Measurements from ENCODE around the gene SLC1A4.
"Not testable (repeated sequence)": the region's sequence is repeated elsewhere in the genome, so short reads cannot be mapped to it uniquely, and the experiment has no call there.

SLC1A4 gene

GRCh38 chr2:65015731-65016130 is 26.5 kb downstream of the SLC1A4 start:
- DNase-seq (ENCODE audit: low spot score in 2 of 2) (no peak), ATAC-seq (replicated peaks; ENCODE audit: extremely low read depth, poor library complexity, severe bottlenecking) (no peak)
- Mint-ChIP-seq H3K4me1 (no peaks in the 10 kb centered on the region), H3K27ac (ENCODE audit: low read depth) (no peak overlapping the region), H3K4me3 (no peak overlapping the region), H3K9me3 (no peaks in the 10 kb centered on the region), H3K36me3 (ENCODE audit: insufficient read depth) (peaks cover 6% of the 10 kb centered on the region), H3K27me3 (no peaks in the 10 kb centered on the region)

- DNase-seq (ENCODE audit: low spot score in 2 of 2) (no peak), ATAC-seq (replicated peaks; ENCODE audit: extremely low read depth, poor library complexity, severe bottlenecking) (no peak)
- Mint-ChIP-seq H3K4me3 (no peak overlapping the region), H3K27ac (ENCODE audit: low read depth) (peak overlapping the region; percentile 61), H3K4me1 (no peaks in the 10 kb centered on the region), H3K9me3 (no peaks in the 10 kb centered on the region), H3K27me3 (no peaks in the 10 kb centered on the region), H3K36me3 (ENCODE audit: insufficient read depth) (peaks cover 6% of the 10 kb centered on the region)
Measured at GRCh38 chr2:65016789-65017188, 27.6 kb downstream of the SLC1A4 start.

GRCh38 chr2:65017335-65017734 is 28.1 kb downstream of the SLC1A4 start:
- no peak overlapping the region for H3K27ac Mint-ChIP-seq (ENCODE audit: low read depth)
- H3K36me3 Mint-ChIP-seq (ENCODE audit: insufficient read depth), result peaks cover 6% of the 10 kb centered on the region
- no peaks in the 10 kb centered on the region for H3K4me1 Mint-ChIP-seq
- H3K9me3 Mint-ChIP-seq, result no peaks in the 10 kb centered on the region
- H3K4me3 Mint-ChIP-seq, result no peak overlapping the region
- no peak for DNase-seq (ENCODE audit: low spot score in 2 of 2)
- peak; percentile 14 for ATAC-seq (replicated peaks; ENCODE audit: extremely low read depth, poor library complexity, severe bottlenecking)
- H3K27me3 Mint-ChIP-seq, result no peaks in the 10 kb centered on the region

GRCh38 chr2:65018141-65018582 is 29.0 kb downstream of the SLC1A4 start:
- Mint-ChIP-seq H3K4me3 (no peak overlapping the region), H3K4me1 (no peaks in the 10 kb centered on the region), H3K9me3 (no peaks in the 10 kb centered on the region), H3K27ac (ENCODE audit: low read depth) (no peak overlapping the region), H3K36me3 (ENCODE audit: insufficient read depth) (peaks cover 6% of the 10 kb centered on the region), H3K27me3 (no peaks in the 10 kb centered on the region)
- ATAC-seq (replicated peaks; ENCODE audit: extremely low read depth, poor library complexity, severe bottlenecking) (no peak), DNase-seq (ENCODE audit: low spot score in 2 of 2) (no peak)

- DNase-seq (ENCODE audit: low spot score in 2 of 2) (no peak), ATAC-seq (replicated peaks; ENCODE audit: extremely low read depth, poor library complexity, severe bottlenecking) (no peak)
- H3K27ac Mint-ChIP-seq (ENCODE audit: low read depth), result no peak overlapping the region
- H3K9me3 Mint-ChIP-seq, result no peaks in the 10 kb centered on the region
- H3K27me3 Mint-ChIP-seq, result no peaks in the 10 kb centered on the region
- H3K4me3 Mint-ChIP-seq, result no peak overlapping the region
- H3K36me3 Mint-ChIP-seq (ENCODE audit: insufficient read depth), result peaks cover 4% of the 10 kb centered on the region
- no peaks in the 10 kb centered on the region for H3K4me1 Mint-ChIP-seq
Measured at GRCh38 chr2:65019010-65019409, 29.8 kb downstream of the SLC1A4 start.

- ATAC-seq (replicated peaks; ENCODE audit: extremely low read depth, poor library complexity, severe bottlenecking) (no peak), DNase-seq (ENCODE audit: low spot score in 2 of 2) (no peak)
- no peak overlapping the region for H3K4me3 Mint-ChIP-seq
- no peaks in the 10 kb centered on the region for H3K27me3 Mint-ChIP-seq
- H3K36me3 Mint-ChIP-seq (ENCODE audit: insufficient read depth), result peaks cover 4% of the 10 kb centered on the region
- no peaks in the 10 kb centered on the region for H3K9me3 Mint-ChIP-seq
- peak overlapping the region; percentile 59 for H3K27ac Mint-ChIP-seq (ENCODE audit: low read depth)
- no peaks in the 10 kb centered on the region for H3K4me1 Mint-ChIP-seq
Measured at GRCh38 chr2:65019675-65020195, 30.5 kb downstream of the SLC1A4 start.

GRCh38 chr2:65020251-65020650 is 31.1 kb downstream of the SLC1A4 start:
- not testable (repeated sequence) for H3K36me3 Mint-ChIP-seq (ENCODE audit: insufficient read depth); ATAC-seq (replicated peaks; ENCODE audit: extremely low read depth, poor library complexity, severe bottlenecking)
- H3K27ac Mint-ChIP-seq (ENCODE audit: low read depth), result peak overlapping the region; percentile 59

GRCh38 chr2:65020943-65021528 is 31.8 kb downstream of the SLC1A4 start:
- no peak overlapping the region for H3K4me3 Mint-ChIP-seq
- ATAC-seq (replicated peaks; ENCODE audit: extremely low read depth, poor library complexity, severe bottlenecking) (no peak), DNase-seq (ENCODE audit: low spot score in 2 of 2) (no peak)
- H3K36me3 Mint-ChIP-seq (ENCODE audit: insufficient read depth), result peaks cover 4% of the 10 kb centered on the region
- no peaks in the 10 kb centered on the region for H3K4me1 Mint-ChIP-seq
- no peaks in the 10 kb centered on the region for H3K27me3 Mint-ChIP-seq
- H3K9me3 Mint-ChIP-seq, result no peaks in the 10 kb centered on the region
- H3K27ac Mint-ChIP-seq (ENCODE audit: low read depth), result peak overlapping the region; percentile 44

More at GRCh38 chr2:65020251-65020650, 31.1 kb downstream of the SLC1A4 start:
- H3K27me3 Mint-ChIP-seq; H3K4me1 Mint-ChIP-seq; H3K9me3 Mint-ChIP-seq; H3K4me3 Mint-ChIP-seq; DNase-seq (ENCODE audit: low spot score in 2 of 2): not testable (repeated sequence)

GRCh38 chr2:65021709-65022108 is 32.5 kb downstream of the SLC1A4 start:
- Mint-ChIP-seq H3K27me3 (no peaks in the 10 kb centered on the region), H3K4me3 (no peak overlapping the region), H3K9me3 (no peaks in the 10 kb centered on the region), H3K27ac (ENCODE audit: low read depth) (peak overlapping the region; percentile 44), H3K4me1 (no peaks in the 10 kb centered on the region), H3K36me3 (ENCODE audit: insufficient read depth) (peaks cover 4% of the 10 kb centered on the region)
- ATAC-seq (replicated peaks; ENCODE audit: extremely low read depth, poor library complexity, severe bottlenecking), result no peak
- no peak for DNase-seq (ENCODE audit: low spot score in 2 of 2)

GRCh38 chr2:65022189-65022588 is 33.0 kb downstream of the SLC1A4 start:
- ATAC-seq (replicated peaks; ENCODE audit: extremely low read depth, poor library complexity, severe bottlenecking), result no peak
- Mint-ChIP-seq H3K36me3 (ENCODE audit: insufficient read depth) (peaks cover 4% of the 10 kb centered on the region), H3K27me3 (no peaks in the 10 kb centered on the region), H3K4me3 (no peak overlapping the region), H3K9me3 (no peaks in the 10 kb centered on the region), H3K27ac (ENCODE audit: low read depth) (no peak overlapping the region), H3K4me1 (no peaks in the 10 kb centered on the region)
- no peak for DNase-seq (ENCODE audit: low spot score in 2 of 2)

- Mint-ChIP-seq H3K36me3 (ENCODE audit: insufficient read depth) (peaks cover 2% of the 10 kb centered on the region), H3K27ac (ENCODE audit: low read depth) (no peak overlapping the region), H3K9me3 (no peaks in the 10 kb centered on the region), H3K4me3 (no peak overlapping the region), H3K4me1 (no peaks in the 10 kb centered on the region), H3K27me3 (no peaks in the 10 kb centered on the region)
- no peak for ATAC-seq (replicated peaks; ENCODE audit: extremely low read depth, poor library complexity, severe bottlenecking)
- DNase-seq (ENCODE audit: low spot score in 2 of 2), result no peak
Measured at GRCh38 chr2:65023742-65024141, 34.5 kb downstream of the SLC1A4 start.

- H3K4me3 Mint-ChIP-seq, result no peak overlapping the region
- no peaks in the 10 kb centered on the region for H3K4me1 Mint-ChIP-seq
- ATAC-seq (replicated peaks; ENCODE audit: extremely low read depth, poor library complexity, severe bottlenecking), result no peak
- H3K27ac Mint-ChIP-seq (ENCODE audit: low read depth), result no peak overlapping the region
- H3K27me3 Mint-ChIP-seq, result no peaks in the 10 kb centered on the region
- H3K9me3 Mint-ChIP-seq, result no peaks in the 10 kb centered on the region
- DNase-seq (ENCODE audit: low spot score in 2 of 2), result no peak
- H3K36me3 Mint-ChIP-seq (ENCODE audit: insufficient read depth), result peaks cover 2% of the 10 kb centered on the region
Measured at GRCh38 chr2:65024149-65024829, 35.1 kb downstream of the SLC1A4 start.

- no peaks in the 10 kb centered on the region for H3K27me3 Mint-ChIP-seq
- H3K4me3 Mint-ChIP-seq, result no peak overlapping the region
- H3K27ac Mint-ChIP-seq (ENCODE audit: low read depth), result no peak overlapping the region
Measured at GRCh38 chr2:65025453-65026123, 36.4 kb downstream of the SLC1A4 start.

More at GRCh38 chr2:65025453-65026123, 36.4 kb downstream of the SLC1A4 start:
- H3K36me3 Mint-ChIP-seq (ENCODE audit: insufficient read depth), result no peaks in the 10 kb centered on the region
- no peaks in the 10 kb centered on the region for H3K9me3 Mint-ChIP-seq
- H3K4me1 Mint-ChIP-seq, result peaks cover 2% of the 10 kb centered on the region
- DNase-seq (ENCODE audit: low spot score in 2 of 2) (no peak), ATAC-seq (replicated peaks; ENCODE audit: extremely low read depth, poor library complexity, severe bottlenecking) (no peak)

All from central memory CD8-positive, alpha-beta T cell (primary cell).